ENCODE results near the gene ATP10A.

- TF ChIP-seq, protein P1, sequence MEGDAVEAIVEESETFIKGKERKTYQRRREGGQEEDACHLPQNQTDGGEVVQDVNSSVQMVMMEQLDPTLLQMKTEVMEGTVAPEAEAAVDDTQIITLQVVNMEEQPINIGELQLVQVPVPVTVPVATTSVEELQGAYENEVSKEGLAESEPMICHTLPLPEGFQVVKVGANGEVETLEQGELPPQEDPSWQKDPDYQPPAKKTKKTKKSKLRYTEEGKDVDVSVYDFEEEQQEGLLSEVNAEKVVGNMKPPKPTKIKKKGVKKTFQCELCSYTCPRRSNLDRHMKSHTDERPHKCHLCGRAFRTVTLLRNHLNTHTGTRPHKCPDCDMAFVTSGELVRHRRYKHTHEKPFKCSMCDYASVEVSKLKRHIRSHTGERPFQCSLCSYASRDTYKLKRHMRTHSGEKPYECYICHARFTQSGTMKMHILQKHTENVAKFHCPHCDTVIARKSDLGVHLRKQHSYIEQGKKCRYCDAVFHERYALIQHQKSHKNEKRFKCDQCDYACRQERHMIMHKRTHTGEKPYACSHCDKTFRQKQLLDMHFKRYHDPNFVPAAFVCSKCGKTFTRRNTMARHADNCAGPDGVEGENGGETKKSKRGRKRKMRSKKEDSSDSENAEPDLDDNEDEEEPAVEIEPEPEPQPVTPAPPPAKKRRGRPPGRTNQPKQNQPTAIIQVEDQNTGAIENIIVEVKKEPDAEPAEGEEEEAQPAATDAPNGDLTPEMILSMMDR (optimal IDR thresholded peaks at IDR 0.05 in 1 of 3, IDR thresholded peaks at IDR 0.05 in 1 of 3, conservative IDR thresholded peaks at IDR 0.05 in 1 of 3; ENCODE audit: extremely low read depth in 1 of 3, insufficient read depth in 2 of 3, low read length in 3 of 3) = no peak
- TF ChIP-seq EZH2 (IDR thresholded peaks at IDR 0.05; ENCODE audit: low read length) = no peak
These were observed 36.7 kb upstream of the ATP10A start for GRCh38 chr15:25899870-25900269.
